Pericardium fibroblast (primary cell): ENCODE data around the gene GPR162. TPM values are rescaled to one million over a fixed set of nuclear protein-coding genes. Genes with fewer than 3 reads are reported as not detected.

ENCODE experiments used
- total RNA-seq: library from RNA; depleted of rRNA; stranded (reverse); fragments of >200 nt; gene quantifications from 2 replicates; pipeline ENCODE4 v1.2.3, GENCODE V29; 2015

Gene GPR162
- 3.7 and 5.6 TPM in 2 replicates for total RNA-seq

GRCh38 chr12:6821591-6822425 is at the start of gene GPR162:
TSS of gene GPR162 (plus strand) at chr12:6821821. CDS start at chr12:6823899, 2,078 bp downstream.

GRCh38 chr12:6772331-6772695 is 49.3 kb upstream of the GPR162 start, which contains the start of gene LAG3:
TSS of gene LAG3 (plus strand) at chr12:6772520. CDS start at chr12:6772853, 333 bp downstream.

GRCh38 chr12:6788972-6789924 is 32.4 kb upstream of the GPR162 start, which contains the start of gene CD4:
TSS of gene CD4 (plus strand) at chr12:6789528. CDS start at chr12:6800139, 10,611 bp downstream.

GRCh38 chr12:6827982-6828780 is 6.6 kb downstream of the GPR162 start, which contains the start of gene P3H3:
TSS of gene P3H3 (plus strand) at chr12:6828407. CDS start at chr12:6828441, 34 bp downstream.

GRCh38 chr12:6840761-6841515 is 19.3 kb downstream of the GPR162 start, which contains the start of gene GNB3:
TSS of gene GNB3 (plus strand) at chr12:6840925. CDS start at chr12:6841288, 363 bp downstream.

GRCh38 chr12:6851153-6851920 is 29.7 kb downstream of the GPR162 start, which contains the start of gene CDCA3:
TSS of gene CDCA3 (minus strand) at chr12:6851286. CDS start at chr12:6850952, 334 bp downstream.

GRCh38 chr12:6851921-6852650 is 30.5 kb downstream of the GPR162 start, which contains the start of gene USP5:
TSS of gene USP5 (plus strand) at chr12:6852150. CDS start at chr12:6852180, 30 bp downstream.

GRCh38 chr12:6867413-6868210 is 46.0 kb downstream of the GPR162 start, which contains the start of gene TPI1:
TSS of gene TPI1 (plus strand) at chr12:6867531. CDS start at chr12:6867567, 36 bp downstream.

GRCh38 chr12:6873094-6874014 is 51.7 kb downstream of the GPR162 start, which contains the start of gene SPSB2:
TSS of gene SPSB2 (minus strand) at chr12:6873303. CDS start at chr12:6872901, 402 bp downstream.

Other genes with a start within 250 kb of the GPR162 start
- gene CHD4, start 214.4 kb upstream of the GPR162 start, total RNA-seq = 180 and 220 TPM in 2 replicates
- 3.6 TPM in 1 of 2 replicates, not detected in the other for gene LPAR5, start 185.9 kb upstream of the GPR162 start, total RNA-seq
- gene ACRBP, start 174.4 kb upstream of the GPR162 start, total RNA-seq = 0.43 TPM in 1 of 2 replicates, not detected in the other
- gene ING4, start 158.7 kb upstream of the GPR162 start, total RNA-seq = 19.6 and 33.0 TPM in 2 replicates
- gene ZNF384, start 132.4 kb upstream of the GPR162 start, total RNA-seq = 23.9 and 24.4 TPM in 2 replicates
- 0.12 TPM in 1 of 2 replicates, not detected in the other for gene PIANP, start 121.0 kb upstream of the GPR162 start, total RNA-seq
- gene COPS7A, start 97.8 kb upstream of the GPR162 start, total RNA-seq = 83.1 and 88.8 TPM in 2 replicates
- gene MLF2, start 68.7 kb upstream of the GPR162 start, total RNA-seq = 178 and 186 TPM in 2 replicates
- gene PTMS, start 55.5 kb upstream of the GPR162 start, total RNA-seq = 212 and 239 TPM in 2 replicates
- gene LAG3, start 49.3 kb upstream of the GPR162 start, total RNA-seq = 0.43 TPM in 1 of 2 replicates, not detected in the other
- gene CD4, start 32.3 kb upstream of the GPR162 start, total RNA-seq = 0.35 and 0.60 TPM in 2 replicates
- gene P3H3, start 6.6 kb downstream of the GPR162 start, total RNA-seq = 43.3 and 62.4 TPM in 2 replicates
- gene GNB3, start 19.1 kb downstream of the GPR162 start, total RNA-seq = 0.35 and 1.1 TPM in 2 replicates
- 1.0 and 2.6 TPM in 2 replicates for gene CDCA3, start 29.5 kb downstream of the GPR162 start, total RNA-seq
- gene USP5, start 30.3 kb downstream of the GPR162 start, total RNA-seq = 39.8 and 51.8 TPM in 2 replicates
- 799 and 1,433 TPM in 2 replicates for gene TPI1, start 45.7 kb downstream of the GPR162 start, total RNA-seq
- gene SPSB2, start 51.5 kb downstream of the GPR162 start, total RNA-seq = 5.5 and 12.3 TPM in 2 replicates
- 6.3 and 14.0 TPM in 2 replicates for gene LRRC23, start 83.0 kb downstream of the GPR162 start, total RNA-seq
- 11.0 and 11.9 TPM in 2 replicates for gene ENO2, start 92.8 kb downstream of the GPR162 start, total RNA-seq
- gene ATN1, start 106.1 kb downstream of the GPR162 start, total RNA-seq = 19.6 and 24.9 TPM in 2 replicates
- gene RNU7-1, start 122.0 kb downstream of the GPR162 start, total RNA-seq = not detected in 2 replicates
- 344 and 451 TPM in 2 replicates for gene C12orf57, start 122.2 kb downstream of the GPR162 start, total RNA-seq
- gene PTPN6, start 129.5 kb downstream of the GPR162 start, total RNA-seq = not detected in 2 replicates
- 224 and 365 TPM in 2 replicates for gene PHB2, start 148.8 kb downstream of the GPR162 start, total RNA-seq
- 28.3 and 32.0 TPM in 2 replicates for gene EMG1, start 149.1 kb downstream of the GPR162 start, total RNA-seq
- gene LPCAT3, start 196.7 kb downstream of the GPR162 start, total RNA-seq = 33.8 and 35.5 TPM in 2 replicates
- gene C1S, start 238.9 kb downstream of the GPR162 start, total RNA-seq = 273 and 492 TPM in 2 replicates